B cell (primary cell): ENCODE results near the gene LURAP1L. TPM values are rescaled to one million over a fixed set of nuclear protein-coding genes. Genes with fewer than 3 reads are reported as not detected.

Experiments
- ATAC-seq: fragments of 200-7000 bp; cut with Tn5 transposase; one replicate; pipeline ENCODE4 v1.10.0; 2021; ENCODE audit warnings: low read depth, mild to moderate bottlenecking, moderate number of reproducible peaks, moderate library complexity
- CTCF ChIA-PET: fragments of 350-600 bp; sonication (Branson Sonifier 250); formaldehyde crosslinking; loops from one replicate; lab custom pipeline; 2021; ENCODE audit warnings: antibody characterized with exemption, inconsistent platforms; lab: Charles Lee
- POLR2A ChIA-PET: fragments of 350-600 bp; sonication (Branson Sonifier 250); formaldehyde crosslinking; loops from one replicate; lab custom pipeline; 2021; ENCODE audit warnings: antibody characterized with exemption; lab: Charles Lee
- DNase-seq: peaks from one replicate; pipeline ENCODE4 v3.0.0; 2013
- H2AFZ ChIP-seq: 2 replicates; pipeline ENCODE4 v1.6.1; 2012; ENCODE audit warnings: mild to moderate bottlenecking, low read depth, low read length; ENCODE audit not compliant: insufficient read depth, poor library complexity, severe bottlenecking
- H3K27ac ChIP-seq, 2 donors: 1 replicate in 1 of 2; 2 replicates in 1 of 2; pipeline ENCODE4 v1.5.1; 2012 to 2013; ENCODE audit warnings: low read length in 2 of 2, mild to moderate bottlenecking in 2 of 2, moderate library complexity in 1 of 2
- H3K27me3 ChIP-seq, 4 experiments: fragments of 200-600 bp in 1 of 4; sonication (generic) in 1 of 4; replicated peaks in 1 of 4; 1 replicate in 2 of 4; 2 replicates in 2 of 4; pipeline versions ENCODE4 v1.6.1 to v1.7.0; 2013 to 2016; ENCODE audit warnings: low read length in 3 of 4, mild to moderate bottlenecking in 2 of 4, mixed read lengths in 1 of 4, moderate library complexity in 1 of 4; ENCODE audit not compliant: insufficient read depth in 4 of 4, control insufficient read depth in 3 of 4; ENCODE audit errors: control extremely low read depth in 1 of 4
- H3K36me3 ChIP-seq, 2 experiments: replicated peaks in 1 of 2; 1 replicate in 1 of 2; 2 replicates in 1 of 2; pipeline versions ENCODE4 v1.6.1 to v1.7.1; 2013; ENCODE audit warnings: low read length in 1 of 2; ENCODE audit not compliant: insufficient read depth in 2 of 2, control insufficient read depth in 1 of 2; ENCODE audit errors: control extremely low read depth in 1 of 2, extremely low read depth in 1 of 2
- H3K4me1 ChIP-seq, 2 donors: fragments of 200-600 bp in 1 of 2; sonication (generic) in 1 of 2; 1 replicate in 1 of 2; 2 replicates in 1 of 2; pipeline versions ENCODE4 v1.5.1 to v1.6.1; 2013 to 2017; ENCODE audit warnings: low read length in 2 of 2; ENCODE audit not compliant: control insufficient read depth in 2 of 2, insufficient read depth in 2 of 2
- H3K4me2 ChIP-seq: replicated peaks from 2 replicates; pipeline ENCODE3; 2012; ENCODE audit warnings: mild to moderate bottlenecking, low read depth, low read length; ENCODE audit not compliant: poor library complexity, severe bottlenecking
- H3K4me3 ChIP-seq, 5 experiments: fragments of 200-600 bp in 1 of 5; sonication (generic) in 1 of 5; 1 replicate in 3 of 5; 2 replicates in 2 of 5; pipeline versions ENCODE4 v1.5.1 to v1.7.0; 2011 to 2016; ENCODE audit warnings: low read length in 4 of 5, mild to moderate bottlenecking in 4 of 5, low read depth in 2 of 5, control low read depth in 1 of 5, moderate library complexity in 1 of 5; ENCODE audit not compliant: insufficient read depth in 1 of 5; ENCODE audit errors: control extremely low read depth in 1 of 5, extremely low read depth in 1 of 5
- H3K79me2 ChIP-seq: fragments of 200-600 bp; sonication (generic); one replicate; pipeline ENCODE4 v1.6.0; 2016; ENCODE audit warnings: low read length; ENCODE audit not compliant: control insufficient read depth, insufficient read depth
- H3K9ac ChIP-seq: fragments of 200-600 bp; sonication (generic); 2 replicates; pipeline ENCODE4 v1.6.1; 2017; ENCODE audit warnings: mild to moderate bottlenecking, low read length, moderate library complexity
- H3K9me3 ChIP-seq, 3 donors: one replicate each; pipeline versions ENCODE4 v1.6.1 to v1.7.1; 2013; ENCODE audit warnings: low read length in 2 of 3; ENCODE audit not compliant: control insufficient read depth in 2 of 3, insufficient read depth in 1 of 3; ENCODE audit errors: control extremely low read depth in 1 of 3
- H4K20me1 ChIP-seq: 2 replicates; pipeline ENCODE4 v1.6.0; 2012; ENCODE audit warnings: mild to moderate bottlenecking, low read length; ENCODE audit not compliant: insufficient read depth, control insufficient read depth, poor library complexity, severe bottlenecking
- H3K27ac Mint-ChIP-seq: one replicate; pipeline ENCODE4 v1.8.0; 2021; ENCODE audit warnings: mixed read lengths
- H3K27me3 Mint-ChIP-seq: one replicate; pipeline ENCODE4 v1.8.0; 2021; ENCODE audit warnings: mixed read lengths
- H3K4me1 Mint-ChIP-seq: one replicate; pipeline ENCODE4 v1.8.0; 2021; ENCODE audit warnings: mixed read lengths
- H3K4me3 Mint-ChIP-seq: one replicate; pipeline ENCODE4 v1.8.0; 2021; ENCODE audit warnings: mixed read lengths
- H3K9me3 Mint-ChIP-seq: one replicate; pipeline ENCODE4 v1.8.0; 2022; ENCODE audit warnings: mixed read lengths; ENCODE audit not compliant: insufficient read depth
- CTCF ChIP-seq: fragments of 200-600 bp; IDR thresholded peaks from one replicate; pipeline ENCODE4 v1.8.0; 2022; ENCODE audit warnings: antibody characterized with exemption, mild to moderate bottlenecking
- EZH2 ChIP-seq: IDR thresholded peaks from 2 replicates; pipeline ENCODE4 v1.6.1; 2012; ENCODE audit warnings: borderline replicate concordance, low read depth, mild to moderate bottlenecking, moderate library complexity, low read length; ENCODE audit not compliant: insufficient read depth, poor library complexity, severe bottlenecking
- WGBS: methylation state at CpG from one replicate; pipeline ENCODE4 v1.1.5; 2013; ENCODE audit warnings: missing lambda C conversion rate; ENCODE audit not compliant: insufficient coverage; 5-methylcytosine and 5-hydroxymethylcytosine counted together
- intact Hi-C: fragments of 100-400 bp; cut with micrococcal nuclease; formaldehyde crosslinking; loops from one replicate; pipeline ENCODE4 v1.10.0; 2022
- polyA plus RNA-seq: library from polyadenylated mRNA; depleted of rRNA; stranded (reverse); fragments of >200 nt; gene quantifications from 2 replicates; pipeline ENCODE4 v1.2.3, GENCODE V29; 2012
- total RNA-seq, 2 donors: library from RNA; stranded (reverse); fragments of 120-200 nt in 1 of 2; gene quantifications; 1 replicate in 1 of 2; 2 replicates in 1 of 2; pipeline versions ENCODE4 v1.2.3 to v1.2.4, GENCODE V29; 2013 to 2022

LURAP1L gene
- total and polyA plus RNA-seq, 2 donors (not counting 1 experiment from before 2014, with no cell fraction given): not detected

- Histone ChIP-seq H4K20me1 (no peaks in the 10 kb centered on the region), H3K36me3 (no peaks in the 10 kb centered on the region), H3K4me2 (no peak overlapping the region), H3K27me3 (peaks cover 0 to 22% (median 10%) of the 10 kb centered on the region in 4 experiments), H3K4me1 (peaks cover 9 to 11% of the 10 kb centered on the region in 2 donors), H3K4me3 (no peak overlapping the region), H3K27ac (no peak overlapping the region), H3K9ac (no peak overlapping the region), H3K9me3 (peaks cover 0 to 15% (median 0%) of the 10 kb centered on the region in 3 donors), H2AFZ (no peak overlapping the region), H3K79me2 (no peaks in the 10 kb centered on the region)
- WGBS: no CpG with 5 or more reads among the region's 7 CpGs
- no peak for TF ChIP-seq CTCF
- TF ChIP-seq EZH2: no peak
- H3K9me3 Mint-ChIP-seq: no peaks in the 10 kb centered on the region
- DNase-seq (no peak), ATAC-seq (no peak)
- POLR2A ChIA-PET: no interaction called here
- peaks cover 13% of the 10 kb centered on the region for H3K4me1 Mint-ChIP-seq
- H3K27me3 Mint-ChIP-seq: peaks cover 17% of the 10 kb centered on the region
- CTCF ChIA-PET: no interaction called here
- H3K27ac Mint-ChIP-seq: no peak overlapping the region
- no peak overlapping the region for H3K4me3 Mint-ChIP-seq
- intact Hi-C loops: no loop called here
These were observed 2.6 kb downstream of the LURAP1L start for GRCh38 chr9:12777121-12778022.

- no peak for ATAC-seq
- no peaks in the 10 kb centered on the region for H3K79me2 ChIP-seq
- no peak overlapping the region for H3K4me2 ChIP-seq
- no peaks in the 10 kb centered on the region for H4K20me1 ChIP-seq
- no peaks in the 10 kb centered on the region for H3K9me3 Mint-ChIP-seq
- H3K36me3 ChIP-seq: no peaks in the 10 kb centered on the region
- intact Hi-C loops: no loop called here
- H3K4me1 ChIP-seq: peaks cover 9 to 11% of the 10 kb centered on the region in 2 donors
- CTCF ChIA-PET: no interaction called here
- no peak overlapping the region for H3K4me3 ChIP-seq
- TF ChIP-seq CTCF (no peak), EZH2 (no peak)
- no peak overlapping the region for H3K9ac ChIP-seq
- H3K27me3 ChIP-seq: peaks cover 0 to 22% (median 10%) of the 10 kb centered on the region in 4 experiments
- H3K27ac ChIP-seq: no peak overlapping the region
- no peak overlapping the region for H2AFZ ChIP-seq
- peaks cover 0 to 15% (median 0%) of the 10 kb centered on the region in 3 donors for H3K9me3 ChIP-seq
- peaks cover 13% of the 10 kb centered on the region for H3K4me1 Mint-ChIP-seq
- H3K27ac Mint-ChIP-seq: no peak overlapping the region
- DNase-seq: no peak
- POLR2A ChIA-PET: no interaction called here
- WGBS: no CpG with 5 or more reads among the region's 3 CpGs
- no peak overlapping the region for H3K4me3 Mint-ChIP-seq
- peaks cover 17% of the 10 kb centered on the region for H3K27me3 Mint-ChIP-seq
These were observed 3.6 kb downstream of the LURAP1L start for GRCh38 chr9:12778389-12778788.
